ENCODE measurements around the gene PAK4. TPM values are rescaled to one million over a fixed set of nuclear protein-coding genes. Genes with fewer than 3 reads are reported as not detected.

Gene PAK4
- 24.7 and 36.4 TPM in 2 replicates for polyA plus RNA-seq (2012; rRNA removed)
- polyA plus RNA-seq (2012; cell fraction: cytosol; rRNA removed), result 14.3 and 23.1 TPM in 2 replicates
- polyA plus RNA-seq (2012; cell fraction: nucleus; rRNA removed), result 31.0 and 44.4 TPM in 2 replicates

DNA sequence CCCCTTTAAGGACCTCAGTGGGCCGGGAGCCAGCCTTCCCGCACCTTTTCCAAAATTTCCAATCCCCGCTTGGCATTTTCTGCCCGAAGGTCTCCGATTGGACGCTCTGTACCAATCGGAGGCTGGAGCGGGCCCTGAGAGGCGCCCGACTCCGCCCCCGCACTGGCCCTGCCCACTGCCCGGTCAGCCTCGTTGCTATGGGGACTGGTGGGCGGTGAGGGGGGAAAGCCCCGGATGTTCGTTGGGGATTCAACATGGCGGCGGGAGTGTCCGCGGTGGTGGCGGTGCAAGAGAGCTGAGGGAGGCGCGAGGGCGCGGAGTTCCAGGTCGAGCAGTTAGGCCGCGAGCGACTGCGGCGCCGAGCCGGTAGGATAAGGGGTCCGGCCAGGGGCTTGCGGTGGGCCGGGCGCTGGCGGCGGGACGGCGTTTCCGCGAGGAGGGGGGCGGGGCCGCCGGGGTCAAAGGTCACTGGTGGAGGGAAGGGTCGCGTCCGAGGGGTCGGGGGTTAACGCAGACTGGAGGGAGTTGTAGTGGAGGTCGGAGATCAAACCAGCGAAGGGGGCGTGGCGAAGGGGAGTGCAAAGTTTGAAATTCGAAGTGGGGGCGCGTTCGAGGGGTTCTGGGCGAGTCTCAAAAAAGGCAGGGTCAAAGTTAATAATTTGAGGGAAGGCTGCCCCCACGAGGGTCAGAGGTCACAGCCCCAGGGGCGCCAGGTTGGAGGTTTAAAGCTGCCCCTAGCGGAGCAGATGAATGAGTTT, at the start of gene PAK4:
Gene PAK4 (plus strand): TSS at position 233 of the 758 bp plus-strand sequence. CDS start 43,768 bp downstream, outside the sequence.
- Histone ChIP-seq H3K4me1 (ENCODE audit: control insufficient read depth in 1 of 2, insufficient read depth in 2 of 2, low read depth in 1 of 2, low read length in 1 of 2) (peaks cover 0 to 40% of the 10 kb centered on the region in 2 experiments; a peak in 1 of 4 replicates), H3K9ac (peak within 1 kb of the TSS; percentile 89), H3K27ac (ENCODE audit: low read depth in 2 of 2, low read length in 1 of 2) (peak within 1 kb of the TSS; percentile 65 to 76; a peak in 3 of 4 replicates), H2AFZ (ENCODE audit: low read depth) (peak within 1 kb of the TSS; percentile 95), H3K27me3 (ENCODE audit: insufficient read depth) (no peaks in the 10 kb centered on the region), H3K9me2 (no peaks in the 10 kb centered on the region), H3F3A (replicated peaks; ENCODE audit: insufficient read depth) (peaks cover 8% of the 10 kb centered on the region), H3K9me3 (no peaks in the 10 kb centered on the region), H3K36me3 (replicated peaks in 1 of 2; ENCODE audit: control insufficient read depth in 1 of 2, insufficient read depth in 2 of 2, low read length in 1 of 2) (no peaks in the 10 kb centered on the region), H3K4me2 (peak within 1 kb of the TSS; percentile 95), H3K79me2 (ENCODE audit: insufficient read depth) (peaks cover 48% of the 10 kb centered on the region), H4K20me1 (ENCODE audit: insufficient read depth) (peaks cover 33% of the 10 kb centered on the region), H3K4me3 (ENCODE audit: low read depth in 2 of 2, low read length in 1 of 2) (peak within 1 kb of the TSS; percentile 83 to 91)
- CTCF ChIA-PET, result interaction anchor here (0.9 to 3.2 kb wide), 6 partner anchors 13 to 203 kb away, joined by 3 to 14 read pairs (median 4); no protein-coding TSS in a partner anchor
- peak; percentile 92 for TF ChIP-seq FOXM1 (IDR thresholded peaks at IDR 0.05; ENCODE audit: low read depth)
- TF ChIP-seq, protein P1, sequence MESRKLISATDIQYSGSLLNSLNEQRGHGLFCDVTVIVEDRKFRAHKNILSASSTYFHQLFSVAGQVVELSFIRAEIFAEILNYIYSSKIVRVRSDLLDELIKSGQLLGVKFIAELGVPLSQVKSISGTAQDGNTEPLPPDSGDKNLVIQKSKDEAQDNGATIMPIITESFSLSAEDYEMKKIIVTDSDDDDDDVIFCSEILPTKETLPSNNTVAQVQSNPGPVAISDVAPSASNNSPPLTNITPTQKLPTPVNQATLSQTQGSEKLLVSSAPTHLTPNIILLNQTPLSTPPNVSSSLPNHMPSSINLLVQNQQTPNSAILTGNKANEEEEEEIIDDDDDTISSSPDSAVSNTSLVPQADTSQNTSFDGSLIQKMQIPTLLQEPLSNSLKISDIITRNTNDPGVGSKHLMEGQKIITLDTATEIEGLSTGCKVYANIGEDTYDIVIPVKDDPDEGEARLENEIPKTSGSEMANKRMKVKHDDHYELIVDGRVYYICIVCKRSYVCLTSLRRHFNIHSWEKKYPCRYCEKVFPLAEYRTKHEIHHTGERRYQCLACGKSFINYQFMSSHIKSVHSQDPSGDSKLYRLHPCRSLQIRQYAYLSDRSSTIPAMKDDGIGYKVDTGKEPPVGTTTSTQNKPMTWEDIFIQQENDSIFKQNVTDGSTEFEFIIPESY (IDR thresholded peaks at IDR 0.05; ENCODE audit: borderline replicate concordance, low read depth), result no peak
- no peak for TF ChIP-seq RXRA (IDR thresholded peaks at IDR 0.05; ENCODE audit: borderline replicate concordance, low read depth)
- TF ChIP-seq YY1 (IDR thresholded peaks at IDR 0.05; ENCODE audit: low read depth), result peak; percentile 93
- TF ChIP-seq, protein P2, sequence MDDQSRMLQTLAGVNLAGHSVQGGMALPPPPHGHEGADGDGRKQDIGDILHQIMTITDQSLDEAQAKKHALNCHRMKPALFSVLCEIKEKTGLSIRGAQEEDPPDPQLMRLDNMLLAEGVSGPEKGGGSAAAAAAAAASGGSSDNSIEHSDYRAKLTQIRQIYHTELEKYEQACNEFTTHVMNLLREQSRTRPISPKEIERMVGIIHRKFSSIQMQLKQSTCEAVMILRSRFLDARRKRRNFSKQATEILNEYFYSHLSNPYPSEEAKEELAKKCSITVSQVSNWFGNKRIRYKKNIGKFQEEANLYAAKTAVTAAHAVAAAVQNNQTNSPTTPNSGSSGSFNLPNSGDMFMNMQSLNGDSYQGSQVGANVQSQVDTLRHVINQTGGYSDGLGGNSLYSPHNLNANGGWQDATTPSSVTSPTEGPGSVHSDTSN (IDR thresholded peaks at IDR 0.05), result no peak
- peak; percentile 67; the same call in 1 of the 2 replicates for TF ChIP-seq NFIC (IDR thresholded peaks at IDR 0.05; ENCODE audit: borderline replicate concordance)
- no peak for TF ChIP-seq MEF2A (IDR thresholded peaks at IDR 0.05; ENCODE audit: borderline replicate concordance, low read depth)
- no peak for TF ChIP-seq ELF1 (IDR thresholded peaks at IDR 0.05)
- peak; percentile 29 for TF ChIP-seq CHD2 (IDR thresholded peaks at IDR 0.05; ENCODE audit: low read length, partially characterized antibody)
- TF ChIP-seq, protein P3, sequence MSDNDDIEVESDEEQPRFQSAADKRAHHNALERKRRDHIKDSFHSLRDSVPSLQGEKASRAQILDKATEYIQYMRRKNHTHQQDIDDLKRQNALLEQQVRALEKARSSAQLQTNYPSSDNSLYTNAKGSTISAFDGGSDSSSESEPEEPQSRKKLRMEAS (IDR thresholded peaks at IDR 0.05; ENCODE audit: low read depth), result no peak
- no peak for TF ChIP-seq EZH2phosphoT487 (IDR thresholded peaks at IDR 0.05; ENCODE audit: borderline replicate concordance, low read depth)
- peak; percentile 68; the same call in 1 of the 2 replicates for TF ChIP-seq MXI1 (IDR thresholded peaks at IDR 0.05; ENCODE audit: low read depth, low read length)
- TF ChIP-seq SIN3A (IDR thresholded peaks at IDR 0.05; ENCODE audit: borderline replicate concordance, low read depth, low read length), result peak; percentile 53; the same call in 1 of the 2 replicates
- no peak for TF ChIP-seq SMC3 (IDR thresholded peaks at IDR 0.05; ENCODE audit: low read depth, low read length)
- TF ChIP-seq, protein P4, sequence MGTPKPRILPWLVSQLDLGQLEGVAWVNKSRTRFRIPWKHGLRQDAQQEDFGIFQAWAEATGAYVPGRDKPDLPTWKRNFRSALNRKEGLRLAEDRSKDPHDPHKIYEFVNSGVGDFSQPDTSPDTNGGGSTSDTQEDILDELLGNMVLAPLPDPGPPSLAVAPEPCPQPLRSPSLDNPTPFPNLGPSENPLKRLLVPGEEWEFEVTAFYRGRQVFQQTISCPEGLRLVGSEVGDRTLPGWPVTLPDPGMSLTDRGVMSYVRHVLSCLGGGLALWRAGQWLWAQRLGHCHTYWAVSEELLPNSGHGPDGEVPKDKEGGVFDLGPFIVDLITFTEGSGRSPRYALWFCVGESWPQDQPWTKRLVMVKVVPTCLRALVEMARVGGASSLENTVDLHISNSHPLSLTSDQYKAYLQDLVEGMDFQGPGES (IDR thresholded peaks at IDR 0.05; ENCODE audit: low read depth, low read length), result peak; percentile 46; the same call in 1 of the 2 replicates
- no peak for TF ChIP-seq TEAD4 (IDR thresholded peaks at IDR 0.05; ENCODE audit: borderline replicate concordance, insufficient read depth)
- TF ChIP-seq, protein P5, sequence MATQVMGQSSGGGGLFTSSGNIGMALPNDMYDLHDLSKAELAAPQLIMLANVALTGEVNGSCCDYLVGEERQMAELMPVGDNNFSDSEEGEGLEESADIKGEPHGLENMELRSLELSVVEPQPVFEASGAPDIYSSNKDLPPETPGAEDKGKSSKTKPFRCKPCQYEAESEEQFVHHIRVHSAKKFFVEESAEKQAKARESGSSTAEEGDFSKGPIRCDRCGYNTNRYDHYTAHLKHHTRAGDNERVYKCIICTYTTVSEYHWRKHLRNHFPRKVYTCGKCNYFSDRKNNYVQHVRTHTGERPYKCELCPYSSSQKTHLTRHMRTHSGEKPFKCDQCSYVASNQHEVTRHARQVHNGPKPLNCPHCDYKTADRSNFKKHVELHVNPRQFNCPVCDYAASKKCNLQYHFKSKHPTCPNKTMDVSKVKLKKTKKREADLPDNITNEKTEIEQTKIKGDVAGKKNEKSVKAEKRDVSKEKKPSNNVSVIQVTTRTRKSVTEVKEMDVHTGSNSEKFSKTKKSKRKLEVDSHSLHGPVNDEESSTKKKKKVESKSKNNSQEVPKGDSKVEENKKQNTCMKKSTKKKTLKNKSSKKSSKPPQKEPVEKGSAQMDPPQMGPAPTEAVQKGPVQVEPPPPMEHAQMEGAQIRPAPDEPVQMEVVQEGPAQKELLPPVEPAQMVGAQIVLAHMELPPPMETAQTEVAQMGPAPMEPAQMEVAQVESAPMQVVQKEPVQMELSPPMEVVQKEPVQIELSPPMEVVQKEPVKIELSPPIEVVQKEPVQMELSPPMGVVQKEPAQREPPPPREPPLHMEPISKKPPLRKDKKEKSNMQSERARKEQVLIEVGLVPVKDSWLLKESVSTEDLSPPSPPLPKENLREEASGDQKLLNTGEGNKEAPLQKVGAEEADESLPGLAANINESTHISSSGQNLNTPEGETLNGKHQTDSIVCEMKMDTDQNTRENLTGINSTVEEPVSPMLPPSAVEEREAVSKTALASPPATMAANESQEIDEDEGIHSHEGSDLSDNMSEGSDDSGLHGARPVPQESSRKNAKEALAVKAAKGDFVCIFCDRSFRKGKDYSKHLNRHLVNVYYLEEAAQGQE (IDR thresholded peaks at IDR 0.05; ENCODE audit: low read depth, low read length), result peak; percentile 35; the same call in 1 of the 2 replicates
- peak; percentile 90 for TF ChIP-seq POLR2AphosphoS5 (IDR thresholded peaks at IDR 0.05; ENCODE audit: low read depth, low read length)
- TF ChIP-seq RFX5 (IDR thresholded peaks at IDR 0.05; ENCODE audit: low read length), result peak; percentile 56
- peak; percentile 96 for TF ChIP-seq TAF1 (IDR thresholded peaks at IDR 0.05; ENCODE audit: borderline replicate concordance, low read depth, low read length)
- DNase-seq, result peak; percentile 100
- under 1% methylated on average over 50 of the region's 64 CpGs for WGBS (ENCODE audit: low lambda C conversion rate)
- POLR2A ChIA-PET, result interaction anchor here (1.2 kb wide), 1 partner anchor 14 kb away, joined by 4 read pairs; no protein-coding TSS in a partner anchor
